Measurements from ENCODE around the gene NINJ1.

Gene NINJ1, protein sequence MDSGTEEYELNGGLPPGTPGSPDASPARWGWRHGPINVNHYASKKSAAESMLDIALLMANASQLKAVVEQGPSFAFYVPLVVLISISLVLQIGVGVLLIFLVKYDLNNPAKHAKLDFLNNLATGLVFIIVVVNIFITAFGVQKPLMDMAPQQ

GRCh38 chr9:93134015-93134739, at the start of gene NINJ1:
Gene NINJ1, minus strand, starts transcription at chr9:93134251. Its CDS starts 34 bp downstream, at chr9:93134217.
- no peak for TF ChIP-seq ZNF274 (IDR thresholded peaks at IDR 0.05; ENCODE audit: low read depth, low read length)
- peak within 1 kb of the TSS; percentile 68 for H3K4me3 ChIP-seq (ENCODE audit: low read length)

DNA sequence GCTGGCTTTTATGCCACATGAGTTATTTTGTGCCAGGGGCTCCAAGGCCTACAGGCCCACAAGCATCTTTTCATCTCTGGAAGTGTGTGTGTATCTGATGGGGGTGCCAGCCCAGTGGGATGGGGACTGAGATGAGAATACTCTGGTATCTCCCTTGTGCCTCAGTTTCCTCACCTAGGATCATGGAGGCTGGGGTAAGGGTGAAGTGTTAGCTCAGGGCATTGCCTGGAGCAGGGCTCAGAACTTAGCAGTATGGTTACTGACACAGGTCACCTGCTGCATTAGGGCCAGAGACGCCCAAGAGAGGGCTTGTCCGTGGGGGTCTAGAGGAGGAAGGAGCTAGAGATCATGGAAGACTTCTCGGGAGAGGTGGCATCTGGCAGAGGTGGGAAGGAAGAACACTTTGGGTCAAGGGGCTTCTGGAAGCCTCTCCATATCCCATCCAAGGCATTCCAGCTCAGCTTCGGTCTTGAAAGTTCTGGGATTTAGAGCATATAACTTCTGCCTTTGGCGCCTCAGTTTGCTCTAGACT, 49.1 kb upstream of the NINJ1 start:
- no peak overlapping the region for H3K4me3 ChIP-seq (ENCODE audit: low read length)
- TF ChIP-seq ZNF274 (IDR thresholded peaks at IDR 0.05; ENCODE audit: low read depth, low read length): no peak

GRCh38 chr9:93182572-93182971, 48.5 kb upstream of the NINJ1 start:
- no peak overlapping the region for H3K4me3 ChIP-seq (ENCODE audit: low read length)
- no peak for TF ChIP-seq ZNF274 (IDR thresholded peaks at IDR 0.05; ENCODE audit: low read depth, low read length)

- TF ChIP-seq ZNF274 (IDR thresholded peaks at IDR 0.05; ENCODE audit: low read depth, low read length): no peak
- H3K4me3 ChIP-seq (ENCODE audit: low read length): no peak overlapping the region
Measured at GRCh38 chr9:93181672-93182435, 47.8 kb upstream of the NINJ1 start.

DNA sequence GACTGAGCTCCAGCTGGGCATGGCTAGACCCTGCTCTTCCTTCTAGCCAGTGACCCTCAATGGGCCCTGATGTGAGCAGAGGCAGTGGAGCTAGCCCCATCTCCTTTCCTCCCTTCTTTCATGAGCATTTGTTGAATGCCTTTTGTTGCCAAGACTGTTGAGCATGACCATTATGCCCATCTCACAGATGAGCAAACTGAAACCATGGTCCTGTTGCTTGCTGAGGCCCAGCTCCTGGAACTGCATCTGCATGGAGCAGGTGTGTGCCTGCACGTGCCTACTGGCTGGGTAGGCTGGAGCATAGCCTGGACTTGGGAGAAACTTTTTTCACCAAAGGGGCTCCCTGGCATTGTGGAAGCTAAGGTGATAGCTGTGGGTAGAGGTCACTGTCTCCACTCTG, 46.9 kb upstream of the NINJ1 start:
- TF ChIP-seq ZNF274 (IDR thresholded peaks at IDR 0.05; ENCODE audit: low read depth, low read length): no peak
- no peak overlapping the region for H3K4me3 ChIP-seq (ENCODE audit: low read length)

GRCh38 chr9:93178851-93179786, 45.1 kb upstream of the NINJ1 start:
- H3K4me3 ChIP-seq (ENCODE audit: low read length): no peak overlapping the region
- no peak for TF ChIP-seq ZNF274 (IDR thresholded peaks at IDR 0.05; ENCODE audit: low read depth, low read length)

- TF ChIP-seq ZNF274 (IDR thresholded peaks at IDR 0.05; ENCODE audit: low read depth, low read length): no peak
- no peak overlapping the region for H3K4me3 ChIP-seq (ENCODE audit: low read length)
Measured at GRCh38 chr9:93177676-93178075, 43.6 kb upstream of the NINJ1 start.

DNA sequence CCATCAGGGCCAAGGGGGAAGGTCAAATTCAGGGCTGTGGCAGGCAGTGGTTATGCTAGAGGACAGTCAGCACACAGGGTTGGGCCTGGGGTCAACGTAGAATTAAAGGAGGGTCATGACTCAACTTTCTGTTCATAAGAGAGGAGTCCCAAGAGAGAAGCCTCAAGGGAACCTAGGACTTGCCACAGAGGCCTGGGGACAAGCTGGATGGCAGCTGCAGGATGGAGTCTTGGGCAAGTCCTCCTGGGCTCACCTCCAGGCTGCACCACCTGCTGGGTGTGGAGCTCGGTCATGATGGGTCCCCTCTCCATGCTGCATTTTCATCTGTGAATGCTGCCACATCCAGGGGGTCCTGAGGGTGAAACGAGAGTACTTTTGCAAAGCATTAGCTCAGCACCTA, 40.9 kb upstream of the NINJ1 start:
- H3K4me3 ChIP-seq (ENCODE audit: low read length): no peak overlapping the region
- no peak for TF ChIP-seq ZNF274 (IDR thresholded peaks at IDR 0.05; ENCODE audit: low read depth, low read length)

GRCh38 chr9:93173365-93174051, 39.5 kb upstream of the NINJ1 start:
- H3K4me3 ChIP-seq (ENCODE audit: low read length): no peak overlapping the region
- no peak for TF ChIP-seq ZNF274 (IDR thresholded peaks at IDR 0.05; ENCODE audit: low read depth, low read length)

DNA sequence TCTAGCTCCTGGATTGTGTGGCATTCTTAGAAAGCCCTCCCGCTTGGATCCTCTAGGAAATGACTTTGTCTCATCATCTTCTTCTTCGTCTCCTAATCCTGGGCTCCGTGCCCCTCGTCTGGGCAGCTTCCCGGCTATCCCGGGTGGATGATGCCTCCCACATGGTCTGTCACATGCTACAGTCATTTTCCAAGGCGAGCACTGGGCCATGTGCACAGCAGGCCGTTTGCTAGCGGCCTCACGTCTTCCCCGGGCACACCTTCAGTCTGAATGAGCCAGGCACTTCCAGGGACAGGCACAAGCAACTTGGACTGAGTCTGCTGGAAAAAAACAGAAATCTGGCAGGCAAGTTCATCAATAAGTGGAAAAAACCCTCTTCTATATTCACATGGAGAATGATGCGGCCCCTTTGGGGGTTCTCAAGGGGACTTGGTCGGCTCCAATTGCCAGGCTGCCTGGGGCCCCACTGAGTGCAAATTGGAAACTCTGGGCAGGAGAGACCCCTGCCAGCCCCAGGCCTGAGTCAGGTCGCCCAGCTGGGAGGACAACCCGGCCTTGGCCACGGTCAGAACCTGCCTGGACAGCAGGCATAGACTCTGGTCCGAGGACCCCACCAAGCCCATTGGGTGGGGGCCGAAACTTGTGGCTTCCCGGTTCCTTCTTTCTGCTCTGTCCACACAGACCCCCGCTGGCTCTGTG, 38.8 kb upstream of the NINJ1 start:
- no peak overlapping the region for H3K4me3 ChIP-seq (ENCODE audit: low read length)
- TF ChIP-seq ZNF274 (IDR thresholded peaks at IDR 0.05; ENCODE audit: low read depth, low read length): no peak

GRCh38 chr9:93171261-93171990, 37.4 kb upstream of the NINJ1 start:
- no peak overlapping the region for H3K4me3 ChIP-seq (ENCODE audit: low read length)
- no peak for TF ChIP-seq ZNF274 (IDR thresholded peaks at IDR 0.05; ENCODE audit: low read depth, low read length)

- TF ChIP-seq ZNF274 (IDR thresholded peaks at IDR 0.05; ENCODE audit: low read depth, low read length): no peak
- no peak overlapping the region for H3K4me3 ChIP-seq (ENCODE audit: low read length)
Measured at GRCh38 chr9:93170571-93170970, 36.5 kb upstream of the NINJ1 start.
